ENCODE measurements around the gene KRTAP10-3. TPM values are rescaled to one million over a fixed set of nuclear protein-coding genes. Genes with fewer than 3 reads are reported as not detected.

KRTAP10-3 gene
- total and polyA plus RNA-seq, 2 of the 13 experiments (the other 11 are each of a cell fraction or from before 2014, with no cell fraction given): not detected

DNA sequence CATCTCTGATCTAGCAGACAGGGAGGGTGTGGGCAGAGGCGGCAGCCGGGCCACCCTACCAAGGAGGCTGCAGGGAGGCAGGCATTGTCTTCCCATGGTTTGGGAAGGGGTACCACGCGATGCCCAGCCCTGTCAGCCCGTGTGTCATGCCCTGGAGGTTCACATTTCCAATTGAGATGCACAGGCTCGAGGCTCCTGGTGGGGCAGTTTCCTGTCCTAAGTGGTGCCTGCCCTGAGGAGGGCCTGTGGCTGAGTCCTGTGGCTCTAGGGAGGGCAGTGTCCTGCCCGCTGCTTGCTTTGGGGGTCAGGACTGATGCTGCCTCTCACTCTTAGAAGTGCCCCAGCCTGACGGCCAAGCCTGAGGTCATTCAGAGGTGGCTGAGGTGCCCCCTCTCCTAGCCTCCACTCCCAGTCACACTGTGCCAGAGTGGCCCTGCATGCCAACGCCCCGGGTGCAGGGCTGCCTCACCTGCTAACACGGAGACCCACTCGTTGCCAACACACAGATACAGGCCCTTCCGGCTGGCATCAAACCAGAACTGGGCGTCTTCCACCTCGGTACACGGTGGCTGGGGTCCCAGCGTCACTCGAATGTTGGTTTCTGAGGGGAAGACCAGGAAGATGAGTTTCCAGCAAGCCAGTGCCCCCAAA lies 30.5 kb downstream of the KRTAP10-3 start (continued):
- TF ChIP-seq, protein P1, sequence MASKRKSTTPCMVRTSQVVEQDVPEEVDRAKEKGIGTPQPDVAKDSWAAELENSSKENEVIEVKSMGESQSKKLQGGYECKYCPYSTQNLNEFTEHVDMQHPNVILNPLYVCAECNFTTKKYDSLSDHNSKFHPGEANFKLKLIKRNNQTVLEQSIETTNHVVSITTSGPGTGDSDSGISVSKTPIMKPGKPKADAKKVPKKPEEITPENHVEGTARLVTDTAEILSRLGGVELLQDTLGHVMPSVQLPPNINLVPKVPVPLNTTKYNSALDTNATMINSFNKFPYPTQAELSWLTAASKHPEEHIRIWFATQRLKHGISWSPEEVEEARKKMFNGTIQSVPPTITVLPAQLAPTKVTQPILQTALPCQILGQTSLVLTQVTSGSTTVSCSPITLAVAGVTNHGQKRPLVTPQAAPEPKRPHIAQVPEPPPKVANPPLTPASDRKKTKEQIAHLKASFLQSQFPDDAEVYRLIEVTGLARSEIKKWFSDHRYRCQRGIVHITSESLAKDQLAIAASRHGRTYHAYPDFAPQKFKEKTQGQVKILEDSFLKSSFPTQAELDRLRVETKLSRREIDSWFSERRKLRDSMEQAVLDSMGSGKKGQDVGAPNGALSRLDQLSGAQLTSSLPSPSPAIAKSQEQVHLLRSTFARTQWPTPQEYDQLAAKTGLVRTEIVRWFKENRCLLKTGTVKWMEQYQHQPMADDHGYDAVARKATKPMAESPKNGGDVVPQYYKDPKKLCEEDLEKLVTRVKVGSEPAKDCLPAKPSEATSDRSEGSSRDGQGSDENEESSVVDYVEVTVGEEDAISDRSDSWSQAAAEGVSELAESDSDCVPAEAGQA (IDR thresholded peaks at IDR 0.05; ENCODE audit: low read depth): no peak
- TF ChIP-seq, protein P1 (CRISPR knock-in tag; IDR thresholded peaks at IDR 0.05; ENCODE audit: borderline replicate concordance): no peak
- no peak for TF ChIP-seq ONECUT2 (CRISPR knock-in tag; IDR thresholded peaks at IDR 0.05)
- no peak for TF ChIP-seq IRF2 (CRISPR knock-in tag; IDR thresholded peaks at IDR 0.05)
- TF ChIP-seq ZNF331 (CRISPR knock-in tag; IDR thresholded peaks at IDR 0.05): no peak
- TF ChIP-seq ZNF333 (CRISPR knock-in tag; IDR thresholded peaks at IDR 0.05; ENCODE audit: borderline replicate concordance): no peak
- no peak for TF ChIP-seq NCOA1 (CRISPR knock-in tag; IDR thresholded peaks at IDR 0.05)
